GM08714 (cell line): ENCODE results near the gene ENAH.

Source experiments
- H3K4me3 ChIP-seq: fragments of 200-500 bp; sonication (Bioruptor generic); 2 replicates; pipeline ENCODE4 v1.5.1; 2014; ENCODE audit warnings: mild to moderate bottlenecking, low read length, inconsistent platforms
- ZNF274 ChIP-seq: IDR thresholded peaks from 2 replicates; pipeline ENCODE4 v1.6.1; 2012; ENCODE audit warnings: mild to moderate bottlenecking, low read depth, low read length

The ENAH gene

GRCh38 chr1:225593414-225593813, 59.5 kb downstream of the ENAH start:
- no peak for TF ChIP-seq ZNF274
- no peak overlapping the region for H3K4me3 ChIP-seq

DNA sequence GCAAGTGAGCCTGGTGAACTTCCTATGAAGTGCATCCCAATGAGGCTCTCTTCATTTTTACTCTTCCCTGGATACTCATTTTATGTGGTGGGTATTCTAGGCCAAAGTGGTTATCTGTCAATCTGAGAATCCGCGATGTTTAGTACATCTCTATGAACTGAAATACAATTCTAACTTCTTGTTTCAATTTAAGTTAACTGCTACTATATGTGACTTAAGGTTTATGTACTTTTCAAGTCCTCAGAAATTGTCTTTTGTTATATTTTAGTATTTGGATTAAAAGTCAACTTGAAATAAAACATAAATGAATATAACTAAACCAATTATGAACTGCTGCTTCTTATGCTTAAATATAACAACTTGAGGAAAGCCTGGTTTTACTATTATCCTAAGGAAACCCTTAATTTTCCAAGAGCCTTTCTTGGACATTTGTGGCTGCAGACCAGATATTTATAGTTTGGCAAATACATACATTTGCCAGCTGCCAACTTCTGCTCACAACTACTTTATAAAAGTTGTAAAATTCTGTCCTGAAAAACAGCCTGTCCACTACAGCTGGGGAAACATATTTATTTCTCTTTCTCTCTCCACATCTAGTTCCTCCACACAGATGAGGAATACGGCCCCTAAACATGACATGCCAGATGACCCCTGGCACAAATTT, 60.4 kb downstream of the ENAH start:
- TF ChIP-seq ZNF274 = no peak

GRCh38 chr1:225587310-225587709, 65.6 kb downstream of the ENAH start:
- TF ChIP-seq ZNF274 = no peak
- H3K4me3 ChIP-seq = no peak overlapping the region

More for the DNA sequence above, 60.4 kb downstream of the ENAH start:
- no peak overlapping the region for H3K4me3 ChIP-seq

- H3K4me3 ChIP-seq = no peak overlapping the region
Observed at GRCh38 chr1:225581186-225581585, 71.7 kb downstream of the ENAH start.

DNA sequence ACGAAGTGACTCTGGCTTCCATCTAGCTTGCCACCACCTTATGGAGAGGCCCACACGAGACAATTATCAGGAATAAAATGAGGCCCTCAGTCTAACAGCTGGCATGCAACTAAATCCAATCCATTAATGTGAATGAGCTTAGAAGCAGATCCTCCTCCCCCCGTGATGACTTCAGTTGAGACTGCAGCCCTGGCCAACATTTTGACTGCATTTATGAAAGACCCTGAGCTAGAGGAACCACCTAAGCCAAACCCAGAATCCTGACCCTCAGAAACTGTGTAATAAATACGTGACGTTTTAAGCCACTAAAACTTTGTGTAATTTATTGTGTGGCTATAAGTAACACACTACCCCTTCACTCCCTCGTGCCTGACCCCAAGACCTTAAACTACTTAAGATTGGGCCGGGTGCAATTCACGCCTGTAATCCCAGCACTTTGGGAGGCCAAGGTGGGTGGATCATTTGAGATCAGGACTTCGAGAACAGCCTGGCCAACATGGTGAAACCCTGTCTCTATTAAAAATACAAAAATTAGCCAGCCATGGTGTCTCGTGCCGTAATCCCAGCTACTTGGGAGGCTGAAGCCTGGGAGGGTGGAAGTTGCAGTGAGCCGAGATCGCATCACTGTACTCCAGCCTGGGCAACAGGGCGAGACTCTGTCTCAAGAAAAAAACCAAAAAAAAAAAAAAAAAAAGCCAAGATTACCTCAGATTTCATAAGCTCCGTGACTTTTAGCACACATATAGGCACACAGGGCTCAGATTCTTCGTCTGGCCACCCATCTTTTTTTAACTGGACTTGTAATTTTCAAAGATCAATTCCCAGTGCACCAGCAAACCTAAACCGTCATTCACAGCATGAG, 72.5 kb downstream of the ENAH start:
- TF ChIP-seq ZNF274 = no peak
- no peak overlapping the region for H3K4me3 ChIP-seq

More at GRCh38 chr1:225581186-225581585, 71.7 kb downstream of the ENAH start:
- no peak for TF ChIP-seq ZNF274

- H3K4me3 ChIP-seq = no peak overlapping the region
- no peak for TF ChIP-seq ZNF274
Observed at GRCh38 chr1:225578251-225578977, 74.5 kb downstream of the ENAH start.

DNA sequence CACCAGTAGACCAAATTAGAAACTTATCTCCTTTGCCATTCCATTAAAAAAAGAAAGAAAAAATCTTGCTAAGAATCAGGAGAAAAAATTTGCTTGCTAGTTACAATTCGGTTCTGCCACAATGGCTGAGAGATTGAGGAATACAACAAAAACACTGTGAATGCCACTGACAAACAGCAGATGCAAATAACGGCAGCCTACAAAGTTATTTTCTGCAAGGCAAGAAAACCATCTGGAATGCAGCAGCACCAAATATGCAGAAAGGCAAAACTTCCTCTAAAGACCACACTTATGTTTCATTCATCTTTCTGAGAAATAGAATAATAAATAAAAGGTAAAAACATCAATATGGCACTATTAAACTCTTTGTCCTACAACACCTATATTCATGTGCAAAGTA, 75.7 kb downstream of the ENAH start:
- H3K4me3 ChIP-seq = no peak overlapping the region
- TF ChIP-seq ZNF274 = no peak

GRCh38 chr1:225573216-225573615, 79.7 kb downstream of the ENAH start:
- no peak overlapping the region for H3K4me3 ChIP-seq
- no peak for TF ChIP-seq ZNF274

DNA sequence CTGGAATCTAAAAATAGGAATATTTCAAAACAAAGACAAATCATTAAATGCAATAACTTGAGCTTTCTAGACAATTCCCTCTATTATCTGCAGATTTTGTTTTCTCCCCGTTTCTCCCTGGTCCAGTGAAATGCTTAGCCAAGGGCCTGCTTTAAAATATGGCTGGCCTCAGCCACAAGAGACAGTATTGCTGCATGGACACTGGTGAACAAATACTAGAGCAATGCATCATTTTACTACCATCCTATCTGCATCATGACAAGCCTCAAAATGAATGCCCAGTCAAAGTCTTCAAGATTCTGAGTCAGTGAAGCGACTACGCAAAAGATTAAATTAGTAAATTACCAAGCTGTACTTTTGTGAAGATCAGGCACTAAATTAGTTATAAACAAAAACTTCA, 80.5 kb downstream of the ENAH start:
- H3K4me3 ChIP-seq = no peak overlapping the region
- TF ChIP-seq ZNF274 = no peak

DNA sequence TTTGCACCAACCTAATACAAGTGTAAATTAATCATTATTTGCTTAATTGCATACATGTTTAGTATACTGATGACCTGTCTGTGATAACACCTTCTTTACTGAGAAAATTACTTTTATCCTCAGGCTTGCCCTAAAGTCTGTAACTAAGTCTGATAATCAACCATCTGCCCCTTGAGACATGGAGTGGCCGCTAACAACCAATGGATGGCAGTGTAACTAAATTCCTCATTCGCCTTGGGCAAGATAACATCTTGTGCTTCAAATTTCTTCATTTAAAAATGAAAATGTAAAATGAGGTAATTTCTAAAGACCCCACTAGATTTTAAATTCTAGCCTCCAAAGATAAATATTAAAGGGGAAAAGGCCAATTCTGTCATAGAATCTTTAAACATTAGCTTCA, 85.1 kb downstream of the ENAH start:
- no peak for TF ChIP-seq ZNF274
- H3K4me3 ChIP-seq = no peak overlapping the region

DNA sequence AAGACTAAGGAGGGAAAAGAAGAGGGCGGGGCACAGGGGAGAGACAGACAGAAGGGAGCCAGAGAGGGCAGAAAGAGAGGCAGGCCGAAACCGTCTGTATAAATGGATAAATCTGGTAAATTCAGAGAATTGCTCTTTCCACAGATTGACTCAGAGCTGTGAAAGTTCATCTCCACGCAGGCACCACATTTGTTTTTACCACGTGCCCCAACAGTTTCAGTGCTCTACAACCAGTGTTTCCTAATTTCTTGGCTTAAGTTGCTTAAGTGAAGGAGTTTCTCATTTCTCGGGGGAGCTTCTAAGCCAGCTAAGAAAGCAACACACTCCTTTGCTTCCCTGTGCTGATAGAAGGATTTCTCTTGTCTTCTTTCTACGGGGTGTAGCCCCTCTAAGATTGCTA, 87.1 kb downstream of the ENAH start:
- TF ChIP-seq ZNF274 = no peak
- no peak overlapping the region for H3K4me3 ChIP-seq

GRCh38 chr1:225561675-225562074, 91.2 kb downstream of the ENAH start:
- no peak overlapping the region for H3K4me3 ChIP-seq
- no peak for TF ChIP-seq ZNF274

DNA sequence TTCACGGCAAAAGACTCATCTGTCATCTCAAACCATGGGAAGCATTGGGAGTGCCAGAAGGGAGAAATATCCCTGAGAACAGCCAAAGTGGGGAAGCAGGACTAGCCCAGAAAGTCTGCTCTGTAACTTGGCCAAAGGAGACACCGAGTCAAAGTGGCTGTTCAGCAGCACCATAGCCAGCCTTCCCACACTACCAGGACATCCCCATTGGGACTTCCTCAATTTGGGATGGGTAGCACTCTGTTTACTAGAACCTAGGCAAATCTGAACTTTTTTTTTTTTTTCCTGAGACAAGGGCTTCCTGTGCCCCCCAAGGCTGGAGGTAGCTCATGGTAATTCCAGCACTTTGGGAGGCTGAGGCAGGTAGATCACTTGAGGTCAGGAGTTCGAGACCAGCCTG, 93.0 kb downstream of the ENAH start:
- no peak overlapping the region for H3K4me3 ChIP-seq
- TF ChIP-seq ZNF274 = no peak

- H3K4me3 ChIP-seq = no peak overlapping the region
- no peak for TF ChIP-seq ZNF274
Observed at GRCh38 chr1:225559326-225559725, 93.6 kb downstream of the ENAH start.

DNA sequence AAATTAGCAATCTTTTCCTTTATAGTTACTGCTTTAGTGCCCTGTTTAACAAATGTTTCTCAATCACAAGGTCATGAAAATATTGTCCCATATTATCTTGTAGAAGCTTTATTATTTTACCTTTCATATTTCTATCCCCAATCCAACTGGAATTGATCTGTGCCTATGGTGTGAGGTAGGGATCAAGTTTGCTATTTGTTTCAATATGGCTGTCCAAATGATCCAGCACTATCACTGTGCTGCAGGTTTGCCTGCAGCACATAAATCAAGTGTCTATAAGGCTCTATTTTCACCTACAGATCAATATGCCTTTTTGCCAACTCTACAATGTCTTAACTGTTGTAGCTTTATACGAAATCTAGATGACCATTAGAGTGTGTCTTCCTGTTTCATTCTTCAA, 96.2 kb downstream of the ENAH start:
- H3K4me3 ChIP-seq = no peak overlapping the region
- no peak for TF ChIP-seq ZNF274

GRCh38 chr1:225555821-225556220, 97.1 kb downstream of the ENAH start:
- H3K4me3 ChIP-seq = no peak overlapping the region
- TF ChIP-seq ZNF274 = no peak
